Fibroblast of gingiva (primary cell): ENCODE results near the gene ACYP1.

Source experiments
- DNase-seq: peaks from one replicate; pipeline ENCODE4 v3.0.0-alpha.2; 2011; ENCODE audit warnings: low read depth

ACYP1 gene

GRCh38 chr14:75063491-75064204 is at the start of gene ACYP1:
Gene ACYP1, minus strand, starts transcription at chr14:75064024. Its CDS starts 471 bp downstream, at chr14:75063553.
- peak; percentile 86 for DNase-seq

GRCh38 chr14:75109877-75110276 is 46.1 kb upstream of the ACYP1 start:
- no peak for DNase-seq

- DNase-seq, result no peak
Measured at GRCh38 chr14:75107186-75107585, 43.4 kb upstream of the ACYP1 start.

- no peak for DNase-seq
Measured at GRCh38 chr14:75101491-75101890, 37.7 kb upstream of the ACYP1 start.

- DNase-seq, result no peak
Measured at GRCh38 chr14:75098682-75099081, 34.9 kb upstream of the ACYP1 start.

- no peak for DNase-seq
Measured at GRCh38 chr14:75098212-75098611, 34.4 kb upstream of the ACYP1 start.

- DNase-seq, result no peak
Measured at GRCh38 chr14:75096959-75097358, 33.1 kb upstream of the ACYP1 start.

- DNase-seq, result no peak
Measured at GRCh38 chr14:75095690-75096089, 31.9 kb upstream of the ACYP1 start.

GRCh38 chr14:75094896-75095295 is 31.1 kb upstream of the ACYP1 start:
- peak; percentile 77 for DNase-seq

- no peak for DNase-seq
Measured at GRCh38 chr14:75092698-75093097, 28.9 kb upstream of the ACYP1 start.

- DNase-seq, result no peak
Measured at GRCh38 chr14:75091251-75091650, 27.4 kb upstream of the ACYP1 start.

- DNase-seq, result no peak
Measured at GRCh38 chr14:75090353-75090752, 26.5 kb upstream of the ACYP1 start.

GRCh38 chr14:75088566-75089373 is 24.9 kb upstream of the ACYP1 start:
- DNase-seq, result peak; percentile 43

- DNase-seq, result no peak
Measured at GRCh38 chr14:75088153-75088552, 24.3 kb upstream of the ACYP1 start.

GRCh38 chr14:75084513-75084912 is 20.7 kb upstream of the ACYP1 start:
- DNase-seq, result no peak

- no peak for DNase-seq
Measured at GRCh38 chr14:75083271-75083670, 19.4 kb upstream of the ACYP1 start.

GRCh38 chr14:75081660-75082229 is 17.9 kb upstream of the ACYP1 start:
- DNase-seq, result peak; percentile 45

GRCh38 chr14:75079521-75079920 is 15.7 kb upstream of the ACYP1 start:
- no peak for DNase-seq

GRCh38 chr14:75077794-75078193 is 14.0 kb upstream of the ACYP1 start:
- no peak for DNase-seq

- peak; percentile 33 for DNase-seq
Measured at GRCh38 chr14:75070383-75070782, 6.6 kb upstream of the ACYP1 start.

- no peak for DNase-seq
Measured at GRCh38 chr14:75069811-75070145, 6.0 kb upstream of the ACYP1 start.

GRCh38 chr14:75069121-75069810 is 5.4 kb upstream of the ACYP1 start, which contains the start of gene ZC2HC1C:
Gene ZC2HC1C, plus strand, starts transcription at chr14:75069641. Its CDS starts 933 bp downstream, at chr14:75070574.
- peak; percentile 90 for DNase-seq
